SK-MEL-5 (cell line): ENCODE results near the gene ITIH1. TPM values are rescaled to one million over a fixed set of nuclear protein-coding genes. Genes with fewer than 3 reads are reported as not detected.

ENCODE experiments used
- small RNA-seq, 2 experiments: library from RNA; depleted of rRNA; stranded (forward); fragments of <200 nt; gene quantifications; one replicate each; pipeline ENCODE3, GENCODE V24; 2014
- total RNA-seq: library from RNA; depleted of rRNA; stranded (reverse); fragments of >200 nt; shearing (Covaris generic); gene quantifications from 2 replicates; pipeline ENCODE4 v1.2.3, GENCODE V29; 2014; rRNA removed

The ITIH1 gene
- total RNA-seq, 1 experiment from 2014 or later = not detected

Small RNA genes lying within 50 kb of the gene (small RNA-seq; reads per million reads assigned to genes)
- gene AC006254.2 = 0 reads per million in 2 experiments
- gene MUSTN1 = 0 reads per million in 2 experiments

Other genes with a start within 250 kb of the ITIH1 start
- gene NT5DC2, start 243.7 kb upstream of the ITIH1 start, total RNA-seq = 34.2 and 42.7 TPM in 2 replicates
- 6.6 and 11.0 TPM in 2 replicates for gene UQCC5, start 241.0 kb upstream of the ITIH1 start, total RNA-seq
- 41.7 and 43.6 TPM in 2 replicates for gene PBRM1, start 91.7 kb upstream of the ITIH1 start, total RNA-seq
- gene GNL3, start 91.6 kb upstream of the ITIH1 start, total RNA-seq = 199 TPM in 2 replicates
- 81.1 and 82.0 TPM in 2 replicates for gene GLT8D1, start 71.8 kb upstream of the ITIH1 start, total RNA-seq
- 443 and 451 TPM in 2 replicates for gene SPCS1, start 71.5 kb upstream of the ITIH1 start, total RNA-seq
- 28.7 and 32.7 TPM in 2 replicates for gene NEK4, start 6.7 kb upstream of the ITIH1 start, total RNA-seq
- gene ITIH3, start 17.2 kb downstream of the ITIH1 start, total RNA-seq = 0.26 TPM in 1 of 2 replicates, not detected in the other
- 0.21 TPM in 1 of 2 replicates, not detected in the other for gene ITIH4, start 53.1 kb downstream of the ITIH1 start, total RNA-seq
- gene MUSTN1, start 57.4 kb downstream of the ITIH1 start, total RNA-seq = 0.43 TPM in 1 of 2 replicates, not detected in the other
- gene STIMATE, start 119.9 kb downstream of the ITIH1 start, total RNA-seq = 17.2 and 18.0 TPM in 2 replicates